Mucosa of rectum (tissue), 2 donors: ENCODE measurements around the gene SLC7A7.
A peak's percentile ranks its signal among the peaks of the same experiment; 100 is the strongest.

ENCODE experiments used
- H3K27ac ChIP-seq, 2 donors: one replicate each; pipeline ENCODE4 v1.7.0; 2013; ENCODE audit warnings: inconsistent platforms in 2 of 2, low read depth in 2 of 2, low read length in 2 of 2
- H3K27me3 ChIP-seq, 2 donors: one replicate each; pipeline ENCODE4 v1.7.0; 2013; ENCODE audit warnings: low read length in 2 of 2; ENCODE audit not compliant: control insufficient read depth in 2 of 2, insufficient read depth in 2 of 2
- H3K36me3 ChIP-seq, 2 donors: one replicate each; pipeline ENCODE4 v1.7.0; 2013; ENCODE audit warnings: low read length in 2 of 2; ENCODE audit not compliant: control insufficient read depth in 2 of 2, insufficient read depth in 2 of 2
- H3K4me1 ChIP-seq, 2 donors: one replicate each; pipeline ENCODE4 v1.7.0; 2013; ENCODE audit warnings: low read length in 2 of 2, mild to moderate bottlenecking in 1 of 2; ENCODE audit not compliant: control insufficient read depth in 2 of 2, insufficient read depth in 2 of 2
- H3K4me3 ChIP-seq, 2 donors: one replicate each; pipeline ENCODE4 v1.7.0; 2013; ENCODE audit warnings: low read length in 2 of 2
- H3K9ac ChIP-seq, 2 donors: one replicate each; pipeline ENCODE4 v1.7.0; 2013; ENCODE audit warnings: low read length in 2 of 2, low read depth in 1 of 2, mild to moderate bottlenecking in 1 of 2
- H3K9me3 ChIP-seq, 2 donors: one replicate each; pipeline ENCODE4 v1.7.0; 2013; ENCODE audit warnings: low read length in 2 of 2; ENCODE audit not compliant: control insufficient read depth in 2 of 2
- donor health status: healthy.
- donor health status: Normal muscosa, but diverticular disease.

Gene SLC7A7

GRCh38 chr14:22774011-22774706, 41.1 kb downstream of the SLC7A7 start:
- no peak overlapping the region for H3K4me3 ChIP-seq
- no peaks in the 10 kb centered on the region for H3K9me3 ChIP-seq
- no peak overlapping the region for H3K27ac ChIP-seq
- no peak overlapping the region for H3K9ac ChIP-seq
- H3K36me3 ChIP-seq = peaks cover 36 to 49% of the 10 kb centered on the region in 2 donors
- no peaks in the 10 kb centered on the region for H3K27me3 ChIP-seq
- H3K4me1 ChIP-seq = no peaks in the 10 kb centered on the region

DNA sequence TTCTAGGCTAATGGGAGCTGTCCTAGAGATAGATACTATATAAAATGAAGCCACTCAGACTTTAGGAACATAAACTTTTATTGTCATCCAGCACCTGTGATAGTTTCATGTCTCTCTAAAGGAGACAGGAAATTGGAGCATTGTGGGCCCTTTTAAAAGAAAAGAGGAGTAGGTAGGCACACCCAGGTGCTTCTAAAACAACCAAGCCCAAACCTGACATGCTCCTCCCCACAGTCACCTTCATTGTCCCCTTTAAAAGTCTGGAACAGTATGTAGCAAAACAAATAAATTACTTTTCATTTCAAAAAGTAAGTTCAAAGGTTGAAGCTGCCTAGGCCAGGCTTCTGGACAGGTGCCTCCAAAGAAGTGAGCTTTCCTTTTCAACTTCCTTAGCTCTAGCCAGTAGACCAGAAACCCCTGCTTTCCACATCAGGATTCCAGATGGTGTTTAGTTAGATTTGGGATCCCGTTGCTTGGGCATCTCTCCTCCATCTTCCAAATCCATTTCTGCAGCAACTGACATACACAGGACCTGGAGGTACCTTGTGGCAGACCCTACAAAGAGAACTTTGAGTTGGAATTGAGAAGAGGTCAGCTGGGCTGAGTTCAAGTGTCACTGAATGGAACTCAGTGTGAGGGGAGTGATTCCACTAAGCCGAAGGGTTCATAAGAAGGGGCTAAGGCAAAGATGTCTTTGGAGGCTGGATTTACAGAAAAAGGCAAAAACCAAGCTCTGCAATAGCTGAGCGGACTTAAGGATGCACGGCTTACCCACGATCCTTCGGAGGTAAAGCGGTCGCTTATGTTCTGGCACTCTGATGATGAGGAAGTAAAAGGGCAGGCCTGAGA, 41.8 kb downstream of the SLC7A7 start:
- no peak overlapping the region for H3K4me3 ChIP-seq
- H3K36me3 ChIP-seq = peaks cover 37 to 54% of the 10 kb centered on the region in 2 donors
- H3K27me3 ChIP-seq = no peaks in the 10 kb centered on the region
- H3K4me1 ChIP-seq = peaks cover 0 to under 1% of the 10 kb centered on the region in 2 donors
- H3K27ac ChIP-seq = no peak overlapping the region
- no peak overlapping the region for H3K9ac ChIP-seq
- no peaks in the 10 kb centered on the region for H3K9me3 ChIP-seq

DNA sequence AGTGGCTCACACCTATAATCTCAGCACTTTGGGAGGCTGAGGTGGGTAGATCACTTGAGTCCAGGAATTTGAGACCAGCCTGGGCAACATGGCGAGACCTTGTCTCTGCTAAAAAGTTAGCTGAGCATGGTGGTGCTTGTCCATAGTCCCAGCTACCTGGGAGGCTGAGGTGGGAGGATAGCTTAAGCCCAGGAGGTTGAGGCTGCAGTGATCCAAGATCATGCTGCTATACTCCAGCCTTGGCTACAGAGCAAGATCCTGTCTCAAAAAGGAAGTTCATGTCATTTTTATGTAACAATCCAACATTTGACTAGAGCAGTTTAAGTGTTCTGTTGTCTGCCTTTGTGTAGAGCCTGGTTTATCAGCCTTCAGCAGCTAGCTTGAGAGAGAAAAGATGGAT, 42.5 kb downstream of the SLC7A7 start:
- H3K9ac ChIP-seq = no peak overlapping the region
- H3K36me3 ChIP-seq = peaks cover 37 to 60% of the 10 kb centered on the region in 2 donors
- no peaks in the 10 kb centered on the region for H3K27me3 ChIP-seq
- H3K27ac ChIP-seq = no peak overlapping the region
- no peaks in the 10 kb centered on the region for H3K9me3 ChIP-seq
- peaks cover 3% of the 10 kb centered on the region in 2 donors for H3K4me1 ChIP-seq
- H3K4me3 ChIP-seq = no peak overlapping the region

- no peak overlapping the region for H3K9ac ChIP-seq
- no peaks in the 10 kb centered on the region for H3K9me3 ChIP-seq
- H3K4me1 ChIP-seq = peaks cover 10 to 14% of the 10 kb centered on the region in 2 donors
- H3K27ac ChIP-seq = no peak overlapping the region
- no peaks in the 10 kb centered on the region for H3K27me3 ChIP-seq
- peaks cover 35 to 59% of the 10 kb centered on the region in 2 donors for H3K36me3 ChIP-seq
- no peak overlapping the region for H3K4me3 ChIP-seq
Measured at GRCh38 chr14:22770481-22771187, 44.6 kb downstream of the SLC7A7 start.

DNA sequence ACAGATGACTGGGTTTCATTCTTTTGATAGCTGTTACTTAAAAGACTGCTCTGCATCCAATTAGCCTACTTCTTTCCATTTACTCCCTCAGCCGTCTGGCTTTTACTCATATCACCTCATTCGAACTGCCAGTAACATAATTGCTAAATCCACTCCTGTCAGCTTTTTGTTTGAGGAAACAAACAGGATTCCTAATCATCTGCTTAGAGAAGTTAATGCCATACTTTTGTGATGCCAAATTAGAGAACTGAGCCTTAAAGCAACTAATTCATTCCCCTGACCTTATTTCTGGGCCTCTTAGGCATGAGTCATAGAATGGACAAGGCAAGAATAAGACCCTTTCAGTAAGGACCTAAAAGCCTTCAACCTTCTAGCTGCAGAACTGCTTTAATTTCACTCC, 45.9 kb downstream of the SLC7A7 start:
- Histone ChIP-seq H3K4me1 (peaks cover 10 to 14% of the 10 kb centered on the region in 2 donors), H3K27ac (no peak overlapping the region), H3K27me3 (no peaks in the 10 kb centered on the region), H3K4me3 (no peak overlapping the region), H3K9ac (no peak overlapping the region), H3K36me3 (peaks cover 30 to 53% of the 10 kb centered on the region in 2 donors), H3K9me3 (no peaks in the 10 kb centered on the region)

DNA sequence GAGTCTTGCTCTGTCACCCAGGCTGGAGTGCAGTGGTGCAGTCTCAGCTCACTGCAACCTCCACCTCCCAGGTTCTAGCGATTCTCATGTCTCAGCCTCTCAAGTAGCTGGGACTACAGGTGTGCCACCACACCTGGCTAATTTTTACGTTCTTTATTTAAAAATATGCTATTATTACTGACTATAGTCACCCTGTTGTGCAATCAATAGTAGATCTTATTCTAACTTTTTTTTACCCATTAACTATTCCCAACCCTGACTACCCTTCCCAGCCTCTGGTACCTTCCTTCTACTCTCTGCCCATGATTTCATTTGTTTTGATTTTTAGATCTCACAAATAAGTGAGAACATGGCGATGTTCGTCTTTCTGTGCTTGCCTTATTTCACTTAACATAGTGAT, 46.3 kb downstream of the SLC7A7 start:
- no peak overlapping the region for H3K27ac ChIP-seq
- no peaks in the 10 kb centered on the region for H3K9me3 ChIP-seq
- no peak overlapping the region for H3K4me3 ChIP-seq
- no peak overlapping the region for H3K9ac ChIP-seq
- no peaks in the 10 kb centered on the region for H3K27me3 ChIP-seq
- peaks cover 30 to 51% of the 10 kb centered on the region in 2 donors for H3K36me3 ChIP-seq
- H3K4me1 ChIP-seq = peaks cover 10 to 14% of the 10 kb centered on the region in 2 donors

DNA sequence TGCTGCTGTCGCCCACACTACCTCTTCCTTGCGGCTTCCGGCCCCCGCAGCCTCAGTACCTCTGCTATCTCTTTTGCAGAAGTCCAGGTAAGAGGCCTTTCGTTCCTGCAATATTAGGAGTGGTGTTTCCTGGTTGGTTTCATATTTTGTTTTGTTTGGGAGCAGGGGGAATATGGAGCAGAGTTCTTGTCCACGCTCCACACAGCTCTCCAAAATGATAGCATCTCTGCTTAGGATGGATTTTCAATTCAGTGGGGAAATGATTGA, 48.0 kb downstream of the SLC7A7 start:
- H3K9me3 ChIP-seq = no peaks in the 10 kb centered on the region
- peaks cover 10 to 14% of the 10 kb centered on the region in 2 donors for H3K4me1 ChIP-seq
- H3K27ac ChIP-seq = peak overlapping the region in 1 of 2 donors; percentile 56
- H3K27me3 ChIP-seq = no peaks in the 10 kb centered on the region
- peak overlapping the region; percentile 77 to 91 for H3K9ac ChIP-seq
- peaks cover 27 to 37% of the 10 kb centered on the region in 2 donors for H3K36me3 ChIP-seq
- peak overlapping the region; percentile 79 to 94 for H3K4me3 ChIP-seq

GRCh38 chr14:22766457-22767322, 48.5 kb downstream of the SLC7A7 start, which contains the start of gene OXA1L:
Gene OXA1L (plus strand): TSS chr14:22766688. CDS start chr14:22766702, 14 bp downstream.
- H3K4me1 ChIP-seq = peaks cover 10 to 14% of the 10 kb centered on the region in 2 donors
- no peaks in the 10 kb centered on the region for H3K9me3 ChIP-seq
- H3K27ac ChIP-seq = peak within 1 kb of the TSS; percentile 56 to 64
- H3K4me3 ChIP-seq = peak within 1 kb of the TSS; percentile 79 to 94
- H3K27me3 ChIP-seq = no peaks in the 10 kb centered on the region
- H3K9ac ChIP-seq = peak within 1 kb of the TSS; percentile 77 to 91
- H3K36me3 ChIP-seq = peaks cover 27 to 36% of the 10 kb centered on the region in 2 donors

GRCh38 chr14:22764382-22764781, 50.9 kb downstream of the SLC7A7 start:
- H3K9me3 ChIP-seq = peaks cover 0 to 2% of the 10 kb centered on the region in 2 donors
- no peak overlapping the region for H3K9ac ChIP-seq
- peaks cover 4 to 13% of the 10 kb centered on the region in 2 donors for H3K36me3 ChIP-seq
- H3K27ac ChIP-seq = no peak overlapping the region
- peaks cover 10 to 14% of the 10 kb centered on the region in 2 donors for H3K4me1 ChIP-seq
- no peaks in the 10 kb centered on the region for H3K27me3 ChIP-seq
- no peak overlapping the region for H3K4me3 ChIP-seq
